GM23248 (cell line): ENCODE measurements around the gene ARSG.
"Not testable (repeated sequence)": the region's sequence is repeated elsewhere in the genome, so short reads cannot be mapped to it uniquely, and the experiment has no call there.

Source experiments
- EZH2 ChIP-seq: fragments of 200-600 bp; sonication (generic); IDR thresholded peaks from 2 replicates; pipeline ENCODE4 v1.6.1; 2018; ENCODE audit warnings: antibody characterized with exemption, mild to moderate bottlenecking; ENCODE audit not compliant: insufficient read depth, poor library complexity, severe bottlenecking
- EZH2phosphoT487 ChIP-seq: fragments of 200-600 bp; sonication (generic); IDR thresholded peaks from 2 replicates; pipeline ENCODE4 v1.6.1; 2018; ENCODE audit warnings: antibody characterized with exemption, moderate library complexity, mild to moderate bottlenecking, low read depth; ENCODE audit not compliant: insufficient read depth

- TF ChIP-seq EZH2phosphoT487, EZH2: not testable (repeated sequence)
These were observed 61.4 kb downstream of the ARSG start for GRCh38 chr17:68352671-68353070.
